GM12878 (cell line): ENCODE data around the gene MPP2. TPM values are rescaled to one million over a fixed set of nuclear protein-coding genes. Genes with fewer than 3 reads are reported as not detected.

Experiments
- ATAC-seq: fragments of 200-7000 bp; cut with Tn5 transposase; 3 replicates; pipeline ENCODE4 v1.9.1; 2020; ENCODE audit warnings: mild to moderate bottlenecking, moderate library complexity
- BruUV-seq: library from RNA; stranded (reverse); fragments of 400-500 nt; replicated peaks from 2 replicates; lab custom pipeline; 2021; lab: Mats Ljungman, UMichigan
- CTCF ChIA-PET: fragments of 300-600 bp; sonication (Branson Sonifier 250); formaldehyde crosslinking; extraction: SDS; loops from one replicate; lab custom pipeline; 2021; ENCODE audit warnings: inconsistent platforms; lab: Yijun Ruan, JAX
- POLR2A ChIA-PET: fragments of 350-600 bp; formaldehyde crosslinking; extraction: SDS; loops from one replicate; lab custom pipeline; 2021; ENCODE audit warnings: inconsistent platforms; lab: Charles Lee
- RAD21 ChIA-PET: fragments of 300-600 bp; sonication (Branson Sonifier 250); formaldehyde crosslinking; loops from one replicate; lab custom pipeline; 2023; ENCODE audit warnings: antibody characterized with exemption; ENCODE audit not compliant: unreplicated experiment; lab: Charles Lee
- SMC1A ChIA-PET: fragments of 300-600 bp; sonication (Branson Sonifier 250); formaldehyde crosslinking; loops from one replicate; lab custom pipeline; 2023; ENCODE audit not compliant: unreplicated experiment, uncharacterized antibody; lab: Charles Lee
- DNase-seq: peaks from one replicate; pipeline ENCODE4 v3.0.0-alpha.2; 2011; ENCODE audit warnings: low read depth, low spot score
- FAIRE-seq: peaks from 3 replicates; lab custom pipeline; 2011; peaks lifted over from hg19 to GRCh38; lab: Jason Lieb, UNC
- H2AFZ ChIP-seq: 2 replicates; pipeline ENCODE4 v1.6.0; 2011; ENCODE audit warnings: low read depth, low read length, control low read depth; ENCODE audit not compliant: control insufficient read depth
- H3K27ac ChIP-seq: 2 replicates; pipeline ENCODE4 v1.5.1; 2011; ENCODE audit warnings: control low read depth; ENCODE audit not compliant: control insufficient read depth, insufficient read depth
- H3K27me3 ChIP-seq, 2 experiments: replicated peaks in 1 of 2; 2 replicates each; pipeline versions ENCODE4 v1.6.0 to v1.6.1; 2011; ENCODE audit warnings: low read length in 1 of 2; ENCODE audit not compliant: control insufficient read depth in 2 of 2, insufficient read depth in 2 of 2
- H3K36me3 ChIP-seq, 2 experiments: 2 replicates each; pipeline ENCODE4 v1.5.1; 2011; ENCODE audit warnings: low read length in 1 of 2; ENCODE audit not compliant: control insufficient read depth in 2 of 2, insufficient read depth in 2 of 2
- H3K4me1 ChIP-seq: 2 replicates; pipeline ENCODE4 v1.6.1; 2011; ENCODE audit warnings: mild to moderate bottlenecking, low read length, moderate library complexity, mixed read lengths; ENCODE audit not compliant: control insufficient read depth, insufficient read depth
- H3K4me2 ChIP-seq: 2 replicates; pipeline ENCODE4 v1.6.0; 2011; ENCODE audit warnings: control low read depth; ENCODE audit not compliant: control insufficient read depth, insufficient read depth
- H3K4me3 ChIP-seq: fragments of 200-600 bp; sonication (generic); 2 replicates; pipeline ENCODE4 v1.5.1; 2016
- H3K79me2 ChIP-seq: 2 replicates; pipeline ENCODE4 v1.6.0; 2011; ENCODE audit warnings: low read length; ENCODE audit not compliant: control insufficient read depth, insufficient read depth
- H3K9ac ChIP-seq: 2 replicates; pipeline ENCODE4 v1.8.0; 2011; ENCODE audit warnings: low read length, control low read depth, mixed read lengths; ENCODE audit not compliant: control insufficient read depth, insufficient read depth
- H3K9me3 ChIP-seq: replicated peaks from 3 replicates; pipeline ENCODE4 v1.5.1; 2011; ENCODE audit warnings: mild to moderate bottlenecking, low read length; ENCODE audit not compliant: control insufficient read depth, insufficient read depth
- H4K20me1 ChIP-seq: 2 replicates; pipeline ENCODE4 v1.6.0; 2011; ENCODE audit not compliant: control insufficient read depth, insufficient read depth
- EGR1 ChIP-seq, 2 experiments: IDR thresholded peaks; 1 replicate in 1 of 2; 2 replicates in 1 of 2; pipeline ENCODE4 v1.6.1; 2011 to 2012; ENCODE audit warnings: low read depth in 2 of 2, low read length in 2 of 2, borderline replicate concordance in 1 of 2, mild to moderate bottlenecking in 1 of 2, moderate library complexity in 1 of 2
- ESRRA ChIP-seq: IDR thresholded peaks from 2 replicates; pipeline ENCODE4 v1.6.1; 2012; ENCODE audit warnings: mild to moderate bottlenecking, low read length, improper control_type of control experiment
- LARP7 ChIP-seq: fragments of 450-650 bp; IDR thresholded peaks from 2 replicates; pipeline ENCODE4 v1.6.1; 2017; ENCODE audit warnings: mild to moderate bottlenecking
- MEF2A ChIP-seq: IDR thresholded peaks from 2 replicates; pipeline ENCODE4 v1.6.1; 2011; ENCODE audit warnings: low read depth, mild to moderate bottlenecking, low read length, moderate library complexity; ENCODE audit not compliant: insufficient read depth
- REST ChIP-seq: IDR thresholded peaks from 2 replicates; pipeline ENCODE4 v1.6.1; 2012; ENCODE audit warnings: mild to moderate bottlenecking, low read depth, low read length
- RUNX3 ChIP-seq: IDR thresholded peaks from 2 replicates; pipeline ENCODE4 v1.6.1; 2012; ENCODE audit warnings: low read length, inconsistent platforms
- SRF ChIP-seq, 2 experiments: IDR thresholded peaks; 2 replicates each; pipeline ENCODE4 v1.6.1; 2011; ENCODE audit warnings: low read depth in 2 of 2, low read length in 2 of 2, mild to moderate bottlenecking in 1 of 2, moderate library complexity in 1 of 2
- STAT1 ChIP-seq: fragments of 450-650 bp; conservative IDR thresholded peaks from 2 replicates; pipeline ENCODE4 v1.6.1; 2014; ENCODE audit warnings: antibody characterized with exemption, mild to moderate bottlenecking
- ZBTB4 ChIP-seq: fragments of 450-650 bp; formaldehyde crosslinking; IDR thresholded peaks from 2 replicates; pipeline ENCODE4 v1.4.0; 2022; ENCODE audit warnings: mild to moderate bottlenecking, moderate library complexity
- ZNF207 ChIP-seq: fragments of 450-650 bp; IDR thresholded peaks from 2 replicates; pipeline ENCODE4 v1.6.1; 2014; ENCODE audit warnings: antibody characterized with exemption, mild to moderate bottlenecking, borderline replicate concordance
- ZNF217 ChIP-seq: fragments of 450-650 bp; IDR thresholded peaks from 2 replicates; pipeline ENCODE4 v1.6.1; 2017; ENCODE audit warnings: antibody characterized with exemption, mild to moderate bottlenecking
- WGBS: methylation state at CpG from one replicate; pipeline ENCODE4 v1.1.6; 2016; ENCODE audit warnings: low lambda C conversion rate; ENCODE audit not compliant: insufficient replicate concordance, insufficient coverage; ENCODE audit errors: missing lambda C conversion rate; 5-methylcytosine and 5-hydroxymethylcytosine counted together
- in situ Hi-C: fragments of 300-500 bp; cut with MboI; formaldehyde crosslinking; loops from 9 replicates; pipeline ENCODE4 v1.14.3; 2018; ENCODE audit warnings: mixed read lengths
- intact Hi-C: fragments of 100-400 bp; cut with micrococcal nuclease; formaldehyde crosslinking; loops from one replicate; pipeline ENCODE4 v1.14.2; 2022; ENCODE audit not compliant: unreplicated experiment
- polyA plus RNA-seq, 11 experiments: library from polyadenylated mRNA; depleted of rRNA in 4 of 11; unstranded in 6 of 11; stranded (reverse) in 5 of 11; fragments of >200 nt; fragmentation: Nextera tagmentation in 4 of 11; fragmentation: Illumina TruSeq in 1 of 11; extraction: Ambion mirVana in 4 of 11; extraction: Trizol in 1 of 11; gene quantifications; 1 replicate in 1 of 11; 2 replicates in 10 of 11; pipeline versions ENCODE4 v1.2.1 to v1.2.3, GENCODE V29; 2011 to 2016; ENCODE audit warnings: inconsistent platforms in 2 of 11, missing spikeins in 2 of 11, low read depth in 1 of 11
- total RNA-seq, 4 experiments: library from RNA; depleted of rRNA in 3 of 4; stranded (reverse); fragments of >200 nt in 3 of 4; fragmentation: Illumina TruSeq in 1 of 4; extraction: Trizol in 1 of 4; gene quantifications; 2 replicates each; pipeline versions ENCODE4 v1.2.1 to v1.2.3, GENCODE V29; 2013 to 2021
- TF ChIP-seq, protein P1 (sequence below): fragments of 450-650 bp; IDR thresholded peaks from 2 replicates; pipeline ENCODE4 v1.6.1; 2017; ENCODE audit warnings: mild to moderate bottlenecking

The MPP2 gene
- total and polyA plus RNA-seq, 10 of the 15 experiments (the other 5 are each of a cell fraction or from before 2014, with no cell fraction given), result 0.02 to 0.23 (median 0.15) TPM; not detected in 2

DNA sequence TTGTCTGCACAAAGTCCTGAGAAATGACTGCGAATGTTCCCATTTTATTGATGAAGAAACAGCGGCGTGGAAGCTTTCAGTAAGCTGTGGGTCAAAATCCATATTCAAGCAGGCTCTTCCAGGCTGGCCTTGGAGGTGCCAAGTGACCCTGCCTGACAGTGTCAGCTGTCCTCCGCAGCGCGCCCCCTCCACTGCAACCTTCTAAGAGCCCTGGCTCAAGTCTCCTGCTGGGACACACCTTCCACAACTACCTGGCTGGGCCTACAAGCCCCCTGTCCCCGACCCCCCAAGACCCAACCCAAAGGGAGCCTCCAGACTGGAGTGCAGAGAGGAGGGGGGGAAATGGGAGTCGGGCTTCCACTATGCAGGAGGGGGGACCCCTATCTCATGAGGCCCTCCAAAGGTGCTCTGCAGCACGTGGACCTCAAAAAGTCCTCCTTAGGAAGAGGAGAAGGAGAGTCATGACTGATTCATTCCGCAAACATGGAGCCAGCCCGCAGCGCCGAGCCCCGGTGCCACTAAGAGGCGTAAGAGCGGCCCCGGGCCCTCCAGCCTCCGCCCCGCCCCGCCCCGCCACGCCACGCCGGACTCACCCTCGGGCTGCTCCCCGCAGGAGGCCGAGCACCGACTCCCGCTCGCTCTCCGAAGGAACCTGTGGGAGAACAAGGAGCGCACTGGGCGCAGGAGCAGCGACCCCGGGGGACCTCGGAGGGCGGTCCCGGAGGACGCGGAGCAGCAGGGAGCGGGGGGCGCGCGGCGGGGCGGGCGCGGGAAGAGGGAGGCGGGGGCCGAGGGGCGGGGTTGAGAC lies 75.0 kb downstream of the MPP2 start:
- no peak overlapping the region for H3K4me3 ChIP-seq
- in situ Hi-C loops, result no loop called here
- 30% methylated on average over 30 of the region's 51 CpGs for WGBS
- BruUV-seq, result no TSS peak
- TF ChIP-seq SRF (IDR thresholded peaks at IDR 0.05; ENCODE audit: low read depth in 2 of 2, low read length in 2 of 2) (no peak), ZNF217 (no peak), EGR1 (IDR thresholded peaks at IDR 0.05; ENCODE audit: borderline replicate concordance in 1 of 2, low read depth in 2 of 2, low read length in 2 of 2) (no peak), REST (no peak), ZBTB4 (CRISPR knock-in tag) (no peak), RUNX3 (no peak), ESRRA (no peak), LARP7 (no peak), ZNF207 (no peak), MEF2A (no peak), STAT1 (no peak)
- TF ChIP-seq, protein P1, sequence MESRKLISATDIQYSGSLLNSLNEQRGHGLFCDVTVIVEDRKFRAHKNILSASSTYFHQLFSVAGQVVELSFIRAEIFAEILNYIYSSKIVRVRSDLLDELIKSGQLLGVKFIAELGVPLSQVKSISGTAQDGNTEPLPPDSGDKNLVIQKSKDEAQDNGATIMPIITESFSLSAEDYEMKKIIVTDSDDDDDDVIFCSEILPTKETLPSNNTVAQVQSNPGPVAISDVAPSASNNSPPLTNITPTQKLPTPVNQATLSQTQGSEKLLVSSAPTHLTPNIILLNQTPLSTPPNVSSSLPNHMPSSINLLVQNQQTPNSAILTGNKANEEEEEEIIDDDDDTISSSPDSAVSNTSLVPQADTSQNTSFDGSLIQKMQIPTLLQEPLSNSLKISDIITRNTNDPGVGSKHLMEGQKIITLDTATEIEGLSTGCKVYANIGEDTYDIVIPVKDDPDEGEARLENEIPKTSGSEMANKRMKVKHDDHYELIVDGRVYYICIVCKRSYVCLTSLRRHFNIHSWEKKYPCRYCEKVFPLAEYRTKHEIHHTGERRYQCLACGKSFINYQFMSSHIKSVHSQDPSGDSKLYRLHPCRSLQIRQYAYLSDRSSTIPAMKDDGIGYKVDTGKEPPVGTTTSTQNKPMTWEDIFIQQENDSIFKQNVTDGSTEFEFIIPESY, result no peak
- TF ChIP-seq, all 136 proteins: peak for 0
- intact Hi-C loops, result no loop called here
- H3K79me2 ChIP-seq, result no peaks in the 10 kb centered on the region
- H3K9ac ChIP-seq, result no peak overlapping the region
- no peak overlapping the region for H3K27ac ChIP-seq
- ChIA-PET SMC1A (no interaction called here), POLR2A (no interaction called here), RAD21 (no interaction called here), CTCF (interaction anchor here (0.9 kb wide), 1 partner anchor 48 kb away, joined by 5 read pairs; no protein-coding TSS in a partner anchor)
- no peaks in the 10 kb centered on the region for H3K4me1 ChIP-seq
- DNase-seq, result no peak
- ATAC-seq, result no peak
- H4K20me1 ChIP-seq, result no peaks in the 10 kb centered on the region
- H3K36me3 ChIP-seq, result no peaks in the 10 kb centered on the region
- no peak for FAIRE-seq
- no peak overlapping the region for H3K4me2 ChIP-seq
- no peaks in the 10 kb centered on the region for H3K9me3 ChIP-seq
- no peak overlapping the region for H2AFZ ChIP-seq
- peaks cover 11% of the 10 kb centered on the region in 2 experiments for H3K27me3 ChIP-seq
